Ovary (tissue), 3 donors: ENCODE measurements around the gene TAF11L9.

Experiments used
- CTCF ChIP-seq, 3 donors: fragments of 450-650 bp in 2 of 3; fragments of 200-600 bp in 1 of 3; IDR thresholded peaks; one replicate each; pipeline versions ENCODE4 v1.5.1 to v1.8.0; 2016 to 2022; ENCODE audit warnings: antibody characterized with exemption in 3 of 3, mild to moderate bottlenecking in 1 of 3
- POLR2A ChIP-seq: fragments of 450-650 bp; IDR thresholded peaks from one replicate; pipeline ENCODE4 v1.6.1; 2017; ENCODE audit warnings: antibody characterized with exemption, mild to moderate bottlenecking, moderate library complexity
- donor health status: DM: no; HTN: no; CAD: no.

- TF ChIP-seq CTCF (IDR thresholded peaks at IDR 0.05) = no peak
- no peak for TF ChIP-seq POLR2A
Measured at GRCh38 chr5:17619354-17619753, 25.2 kb upstream of the TAF11L9 start.
